ENCODE results near the gene CORO1C. TPM values are rescaled to one million over a fixed set of nuclear protein-coding genes. Genes with fewer than 3 reads are reported as not detected.
"Not testable (repeated sequence)": the region's sequence is repeated elsewhere in the genome, so short reads cannot be mapped to it uniquely, and the experiment has no call there.

CORO1C gene
- total RNA-seq, 1 experiment from 2014 or later = 52.2 TPM

- DNase-seq = no peak
- H3K36me3 ChIP-seq (replicated peaks; ENCODE audit: control insufficient read depth, insufficient read depth, low read length) = no peaks in the 10 kb centered on the region
- peaks cover 2% of the 10 kb centered on the region; the same call in 1 of the 2 replicates for H3K27me3 ChIP-seq (ENCODE audit: control insufficient read depth, insufficient read depth, low read length)
- no peak overlapping the region for H3K4me3 ChIP-seq (ENCODE audit: insufficient read depth, low read depth, low read length)
Measured at GRCh38 chr12:108765289-108765764, 34.0 kb upstream of the CORO1C start.

DNA sequence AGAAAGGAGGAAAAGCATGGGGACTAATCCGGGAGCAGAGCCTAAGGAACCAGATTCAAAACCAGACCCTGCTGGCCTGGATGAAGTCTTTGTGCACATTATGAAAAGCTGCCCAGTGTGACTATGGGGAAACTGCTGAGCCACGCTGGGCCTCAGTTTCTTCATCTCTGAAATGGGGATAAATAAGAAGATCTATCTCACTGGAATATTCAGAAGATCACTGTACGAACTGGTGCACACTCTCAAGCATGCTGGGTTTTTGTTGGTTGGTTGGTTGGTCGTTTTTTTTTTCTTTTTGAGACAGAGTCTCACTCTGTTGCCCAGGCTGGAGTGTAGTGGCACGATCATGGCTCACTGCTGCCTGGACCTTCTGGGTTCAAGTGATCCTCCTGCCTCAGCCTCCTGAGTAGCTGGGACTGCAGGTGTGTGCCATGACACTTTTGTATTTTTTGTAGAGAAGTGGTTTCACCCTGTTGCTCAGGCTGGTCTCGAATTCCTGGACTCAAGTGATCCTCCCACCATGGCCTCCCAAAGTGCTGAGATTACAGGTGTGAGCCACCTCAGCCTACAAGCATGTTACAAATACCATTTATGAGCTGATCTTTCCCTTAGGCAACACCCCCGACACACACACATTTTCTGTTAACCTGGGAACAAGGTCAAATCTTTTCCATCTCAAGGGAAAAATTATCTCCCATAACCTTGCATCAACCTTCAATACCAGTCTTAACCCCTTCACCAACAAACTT lies 33.4 kb upstream of the CORO1C start:
- Histone ChIP-seq H3K36me3 (replicated peaks; ENCODE audit: control insufficient read depth, insufficient read depth, low read length) (no peaks in the 10 kb centered on the region), H3K27me3 (ENCODE audit: control insufficient read depth, insufficient read depth, low read length) (peaks cover 2% of the 10 kb centered on the region; the same call in 1 of the 2 replicates), H3K4me3 (ENCODE audit: insufficient read depth, low read depth, low read length) (no peak overlapping the region)
- no peak for DNase-seq

DNA sequence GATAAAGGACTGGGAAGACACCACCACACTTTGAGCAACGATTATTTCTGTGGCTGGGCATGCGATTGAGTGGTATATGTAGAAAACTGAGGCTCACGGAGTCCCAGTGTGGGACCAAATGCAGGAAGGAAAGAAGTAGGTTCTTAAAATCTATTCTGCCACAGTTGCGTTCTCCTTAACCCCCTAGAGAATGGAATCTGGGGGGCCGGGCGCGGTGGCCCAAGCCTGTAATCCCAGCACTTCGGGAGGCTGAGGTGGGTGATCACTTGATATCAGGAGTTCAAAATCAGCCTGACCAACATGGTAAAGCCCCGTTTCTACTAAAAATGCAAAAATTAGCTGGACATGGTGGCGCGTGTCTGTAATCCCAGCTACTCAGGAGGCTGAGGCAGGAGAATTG lies 29.9 kb upstream of the CORO1C start:
- Histone ChIP-seq H3K4me3 (ENCODE audit: insufficient read depth, low read depth, low read length) (no peak overlapping the region), H3K36me3 (replicated peaks; ENCODE audit: control insufficient read depth, insufficient read depth, low read length) (no peaks in the 10 kb centered on the region), H3K27me3 (ENCODE audit: control insufficient read depth, insufficient read depth, low read length) (no peaks in the 10 kb centered on the region)
- no peak for DNase-seq

- no peaks in the 10 kb centered on the region for H3K27me3 ChIP-seq (ENCODE audit: control insufficient read depth, insufficient read depth, low read length)
- no peak overlapping the region for H3K4me3 ChIP-seq (ENCODE audit: insufficient read depth, low read depth, low read length)
- DNase-seq = no peak
- H3K36me3 ChIP-seq (replicated peaks; ENCODE audit: control insufficient read depth, insufficient read depth, low read length) = no peaks in the 10 kb centered on the region
Measured at GRCh38 chr12:108759924-108760323, 28.6 kb upstream of the CORO1C start.

DNA sequence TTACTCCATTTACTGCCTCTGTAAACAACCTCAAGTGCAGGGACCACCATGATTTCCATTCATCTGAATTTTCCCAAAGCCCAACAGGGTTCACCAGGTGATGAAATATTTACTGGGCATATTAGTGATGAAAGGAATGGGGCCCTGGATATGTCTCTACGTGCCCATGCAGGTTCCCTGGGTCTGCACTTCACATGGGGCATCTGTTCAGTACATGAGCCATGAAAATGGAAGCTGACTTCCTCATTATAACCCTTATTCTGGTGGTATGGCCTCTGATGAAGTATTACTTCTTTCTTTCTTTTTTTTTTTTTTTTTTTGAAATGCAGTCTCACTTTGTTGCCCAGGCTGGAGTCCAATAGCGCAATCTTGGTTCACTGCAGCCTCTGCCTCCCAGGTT lies 26.5 kb upstream of the CORO1C start:
- Histone ChIP-seq H3K4me3 (ENCODE audit: insufficient read depth, low read depth, low read length) (no peak overlapping the region), H3K36me3 (replicated peaks; ENCODE audit: control insufficient read depth, insufficient read depth, low read length) (no peaks in the 10 kb centered on the region), H3K27me3 (ENCODE audit: control insufficient read depth, insufficient read depth, low read length) (no peaks in the 10 kb centered on the region)
- no peak for DNase-seq

DNA sequence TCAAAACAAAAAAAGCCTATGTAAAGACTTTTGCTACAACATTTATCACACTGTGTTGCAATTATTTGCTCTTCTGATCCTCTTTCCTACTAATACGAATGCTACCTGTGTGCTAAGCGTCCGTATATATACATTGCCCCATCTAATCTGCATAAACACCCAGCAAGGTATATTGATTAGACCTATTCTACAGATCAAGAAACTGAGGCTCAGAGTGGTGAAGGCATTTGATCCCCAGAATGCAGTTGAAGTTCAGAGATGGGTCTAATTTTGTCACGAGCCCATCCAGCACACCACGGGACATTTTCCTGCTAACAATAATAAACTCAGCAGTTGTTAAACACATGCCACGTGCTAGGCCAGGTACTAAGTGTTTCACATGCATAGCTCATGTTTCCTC lies 25.1 kb upstream of the CORO1C start:
- no peak overlapping the region for H3K4me3 ChIP-seq (ENCODE audit: insufficient read depth, low read depth, low read length)
- DNase-seq = no peak
- no peaks in the 10 kb centered on the region for H3K36me3 ChIP-seq (replicated peaks; ENCODE audit: control insufficient read depth, insufficient read depth, low read length)
- H3K27me3 ChIP-seq (ENCODE audit: control insufficient read depth, insufficient read depth, low read length) = no peaks in the 10 kb centered on the region

DNA sequence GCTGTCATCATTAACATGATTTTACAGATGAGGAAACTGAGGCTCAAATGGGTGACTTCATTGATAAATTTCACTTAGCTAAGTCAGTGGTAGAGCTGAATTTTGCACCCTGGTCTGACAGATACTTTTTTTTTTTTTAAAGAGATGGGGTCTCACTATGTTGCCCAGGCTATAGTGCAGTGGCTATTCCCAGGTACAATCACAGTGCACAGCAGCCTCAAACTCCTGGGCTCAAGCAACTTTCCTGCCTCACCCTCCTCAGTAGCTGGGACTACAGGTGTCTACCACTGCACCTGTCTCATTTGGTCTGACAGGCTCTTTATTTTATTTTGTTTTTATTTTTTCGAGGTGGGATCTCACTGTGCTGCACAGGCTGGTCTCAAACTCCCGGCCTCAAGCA lies 24.2 kb upstream of the CORO1C start:
- DNase-seq = no peak
- Histone ChIP-seq H3K27me3 (ENCODE audit: control insufficient read depth, insufficient read depth, low read length) (no peaks in the 10 kb centered on the region), H3K4me3 (ENCODE audit: insufficient read depth, low read depth, low read length) (no peak overlapping the region), H3K36me3 (replicated peaks; ENCODE audit: control insufficient read depth, insufficient read depth, low read length) (no peaks in the 10 kb centered on the region)

DNA sequence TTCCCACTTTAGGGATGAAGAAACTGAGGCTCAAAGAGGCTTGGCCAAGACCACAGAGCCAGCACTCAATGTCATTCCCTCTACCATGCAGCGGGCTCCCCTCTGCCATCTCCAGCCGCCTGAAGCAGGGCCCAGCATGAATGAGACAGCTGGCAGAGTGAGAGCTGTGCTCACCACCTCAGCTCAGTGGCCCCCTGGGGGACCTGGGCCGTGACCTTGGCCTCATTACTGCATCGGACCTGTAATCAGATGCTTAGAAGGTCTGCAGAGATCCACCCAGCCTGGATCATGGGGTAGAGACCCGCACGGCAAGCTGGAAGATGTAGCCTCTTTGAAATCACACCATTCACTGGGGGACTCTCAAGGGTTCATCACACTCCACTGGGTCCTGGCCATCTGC lies 22.7 kb upstream of the CORO1C start:
- DNase-seq = no peak
- no peaks in the 10 kb centered on the region for H3K36me3 ChIP-seq (replicated peaks; ENCODE audit: control insufficient read depth, insufficient read depth, low read length)
- no peak overlapping the region for H3K4me3 ChIP-seq (ENCODE audit: insufficient read depth, low read depth, low read length)
- H3K27me3 ChIP-seq (ENCODE audit: control insufficient read depth, insufficient read depth, low read length) = no peaks in the 10 kb centered on the region

DNA sequence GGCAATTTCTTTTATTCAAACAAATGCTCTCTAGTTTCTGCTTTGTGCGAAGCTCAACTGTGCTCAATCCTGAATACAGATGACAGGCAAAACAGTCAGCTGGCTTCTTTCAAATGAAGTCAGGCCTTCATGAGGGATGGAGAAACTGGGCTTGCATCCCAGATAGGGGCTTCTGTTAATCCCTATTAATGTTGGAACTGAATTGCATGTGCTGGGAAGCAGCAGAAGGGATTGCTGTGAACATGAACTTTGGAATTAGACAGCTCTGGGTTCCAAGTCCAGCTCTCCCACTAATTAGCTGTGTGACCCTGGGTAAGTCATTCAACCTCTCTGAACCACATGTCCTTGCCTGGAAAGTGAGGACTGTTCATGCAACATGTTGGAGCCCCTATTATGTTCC lies 21.1 kb upstream of the CORO1C start:
- no peak for DNase-seq
- H3K27me3 ChIP-seq (ENCODE audit: control insufficient read depth, insufficient read depth, low read length) = no peaks in the 10 kb centered on the region
- H3K4me3 ChIP-seq (ENCODE audit: insufficient read depth, low read depth, low read length) = no peak overlapping the region
- H3K36me3 ChIP-seq (replicated peaks; ENCODE audit: control insufficient read depth, insufficient read depth, low read length) = no peaks in the 10 kb centered on the region

DNA sequence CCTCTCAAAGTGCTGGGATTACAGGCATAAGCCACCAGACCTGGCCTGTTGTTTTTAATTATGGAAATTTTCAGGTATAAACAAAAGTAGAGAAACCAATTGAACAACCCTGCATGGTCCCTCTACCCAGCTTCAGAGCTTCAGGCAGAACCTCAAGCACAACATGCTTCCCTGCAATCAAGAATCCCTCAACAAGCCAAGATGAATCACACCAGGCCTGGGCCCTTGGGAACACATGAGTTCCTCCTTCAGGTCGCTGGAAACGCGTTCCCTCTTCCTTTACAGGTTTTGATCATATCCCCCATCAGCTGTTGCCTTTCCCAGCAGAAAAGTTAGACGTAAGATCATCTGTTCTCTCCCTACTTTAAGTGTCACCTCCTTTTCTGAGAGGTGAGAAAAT lies 20.5 kb upstream of the CORO1C start:
- Histone ChIP-seq H3K4me3 (ENCODE audit: insufficient read depth, low read depth, low read length) (no peak overlapping the region), H3K27me3 (ENCODE audit: control insufficient read depth, insufficient read depth, low read length) (no peaks in the 10 kb centered on the region), H3K36me3 (replicated peaks; ENCODE audit: control insufficient read depth, insufficient read depth, low read length) (no peaks in the 10 kb centered on the region)
- DNase-seq = no peak

DNA sequence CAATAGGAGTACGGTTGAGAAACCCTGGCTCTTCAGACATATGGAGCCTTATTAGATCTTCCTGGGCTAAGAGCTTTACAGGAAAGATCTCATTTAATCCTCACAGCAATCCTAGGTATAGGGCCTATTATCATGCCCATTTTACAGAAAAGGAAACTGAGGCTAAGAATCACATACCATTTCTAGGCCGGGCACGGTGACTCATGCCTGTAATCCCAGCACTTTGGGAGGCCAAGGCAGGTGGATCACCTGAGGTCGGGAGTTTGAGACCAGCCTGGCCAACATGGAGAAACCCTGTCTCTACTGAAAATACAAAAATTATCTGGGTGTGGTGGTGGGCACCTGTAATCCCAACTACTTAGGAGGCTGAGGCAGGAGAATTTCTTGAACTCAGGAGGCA lies 19.7 kb upstream of the CORO1C start:
- not testable (repeated sequence) for H3K4me3 ChIP-seq (ENCODE audit: insufficient read depth, low read depth, low read length); DNase-seq

GRCh38 chr12:108750526-108750925 lies 19.2 kb upstream of the CORO1C start:
- Histone ChIP-seq H3K4me3 (ENCODE audit: insufficient read depth, low read depth, low read length) (no peak overlapping the region), H3K36me3 (replicated peaks; ENCODE audit: control insufficient read depth, insufficient read depth, low read length) (no peaks in the 10 kb centered on the region), H3K27me3 (ENCODE audit: control insufficient read depth, insufficient read depth, low read length) (no peaks in the 10 kb centered on the region)
- DNase-seq = no peak

More for the DNA sequence above, 19.7 kb upstream of the CORO1C start:
- H3K36me3 ChIP-seq (replicated peaks; ENCODE audit: control insufficient read depth, insufficient read depth, low read length); H3K27me3 ChIP-seq (ENCODE audit: control insufficient read depth, insufficient read depth, low read length): not testable (repeated sequence)

DNA sequence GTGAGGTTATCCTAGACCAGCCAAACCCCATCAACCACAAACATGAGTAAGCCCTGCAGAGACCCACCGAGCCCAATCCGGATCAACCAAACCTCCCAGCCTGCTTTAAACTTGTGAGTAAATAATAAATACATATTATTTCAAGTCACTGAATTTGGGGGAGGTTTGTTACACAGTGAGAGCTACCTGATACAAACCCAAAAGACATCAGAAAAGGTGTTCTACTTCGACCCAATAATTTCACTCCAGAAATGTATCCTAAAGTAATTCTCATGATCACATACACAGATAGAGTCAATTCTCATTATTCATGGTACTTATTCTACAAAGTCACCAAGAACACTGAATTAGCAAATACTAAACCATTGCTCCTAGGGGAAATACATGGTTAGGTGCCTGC lies 16.2 kb upstream of the CORO1C start:
- H3K36me3 ChIP-seq (replicated peaks; ENCODE audit: control insufficient read depth, insufficient read depth, low read length) = no peaks in the 10 kb centered on the region
- no peak overlapping the region for H3K4me3 ChIP-seq (ENCODE audit: insufficient read depth, low read depth, low read length)
- no peak for DNase-seq
- no peaks in the 10 kb centered on the region for H3K27me3 ChIP-seq (ENCODE audit: control insufficient read depth, insufficient read depth, low read length)

GRCh38 chr12:108745641-108746040 lies 14.3 kb upstream of the CORO1C start:
- Histone ChIP-seq H3K27me3 (ENCODE audit: control insufficient read depth, insufficient read depth, low read length) (no peaks in the 10 kb centered on the region), H3K4me3 (ENCODE audit: insufficient read depth, low read depth, low read length) (no peak overlapping the region), H3K36me3 (replicated peaks; ENCODE audit: control insufficient read depth, insufficient read depth, low read length) (no peaks in the 10 kb centered on the region)
- no peak for DNase-seq

GRCh38 chr12:108744021-108744897 lies 12.9 kb upstream of the CORO1C start:
- Histone ChIP-seq H3K27me3 (ENCODE audit: control insufficient read depth, insufficient read depth, low read length) (no peaks in the 10 kb centered on the region), H3K36me3 (replicated peaks; ENCODE audit: control insufficient read depth, insufficient read depth, low read length) (no peaks in the 10 kb centered on the region), H3K4me3 (ENCODE audit: insufficient read depth, low read depth, low read length) (no peak overlapping the region)
- DNase-seq = no peak

Measured in H7 (cell line).